BE2C (cell line): ENCODE measurements around the gene SEPHS2.
"Not testable (repeated sequence)": the region's sequence is repeated elsewhere in the genome, so short reads cannot be mapped to it uniquely, and the experiment has no call there.

ENCODE experiments used
- DNase-seq: peaks from one replicate; pipeline ENCODE4 v3.0.0-alpha.2; 2020
- H3K27me3 ChIP-seq: fragments of 250-450 bp; sonication (Bioruptor Pico); 2 replicates; pipeline ENCODE4 v1.5.1; 2020; ENCODE audit warnings: mild to moderate bottlenecking
- H3K36me3 ChIP-seq: fragments of 250-450 bp; sonication (Bioruptor Pico); 2 replicates; pipeline ENCODE4 v1.5.1; 2020; ENCODE audit warnings: mild to moderate bottlenecking
- H3K4me1 ChIP-seq: fragments of 250-450 bp; sonication (Bioruptor Pico); 2 replicates; pipeline ENCODE4 v1.5.1; 2020
- H3K4me3 ChIP-seq: 2 replicates; pipeline ENCODE4 v1.5.1; 2011; ENCODE audit warnings: low read depth, low read length
- H3K9me3 ChIP-seq: fragments of 250-450 bp; sonication (Bioruptor Pico); 2 replicates; pipeline ENCODE4 v1.5.1; 2020
- TF ChIP-seq, protein P1 (sequence below): IDR thresholded peaks from 2 replicates; pipeline ENCODE4 v1.5.1; 2012; ENCODE audit warnings: mild to moderate bottlenecking, low read depth, low read length

The SEPHS2 gene

DNA sequence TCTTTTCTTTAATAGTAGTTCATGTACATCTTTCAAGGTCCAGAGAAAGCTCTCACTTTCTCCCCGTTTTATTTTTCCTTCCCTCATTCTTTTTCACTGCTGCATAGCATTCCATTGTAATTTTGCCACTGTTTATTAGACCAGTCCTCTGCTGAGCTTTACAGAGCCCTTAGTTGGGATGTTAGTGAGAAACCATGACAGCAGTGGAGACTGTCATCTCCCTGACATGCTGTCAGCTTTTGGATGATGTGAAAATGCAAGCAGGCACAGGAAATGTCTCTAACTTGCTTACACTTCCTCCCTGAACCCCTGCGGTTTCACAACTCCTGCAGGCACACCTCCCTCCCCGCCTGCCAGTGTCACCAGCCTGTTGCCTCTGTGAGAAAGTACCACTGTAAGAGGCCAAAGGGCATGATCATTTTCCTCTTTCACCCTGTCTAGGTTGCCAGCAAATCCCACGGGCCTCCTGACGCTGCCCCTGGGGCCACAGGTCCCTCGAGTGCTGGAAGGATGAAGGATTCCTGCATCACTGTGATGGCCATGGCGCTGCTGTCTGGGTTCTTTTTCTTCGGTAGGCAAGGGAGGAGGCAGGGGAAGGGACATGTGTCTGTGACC, 26.8 kb upstream of the SEPHS2 start, which contains the start of gene ITGAL:
Gene ITGAL, plus strand, starts transcription at position 415 of the 615 bp plus-strand sequence. Its CDS starts 96 bp downstream, at position 511.
- Histone ChIP-seq H3K9me3 (no peaks in the 10 kb centered on the region), H3K4me1 (peaks cover 2% of the 10 kb centered on the region; the same call in 1 of the 2 replicates), H3K36me3 (no peaks in the 10 kb centered on the region), H3K4me3 (no peak within 1 kb of the TSS), H3K27me3 (no peaks in the 10 kb centered on the region)
- TF ChIP-seq, protein P1, sequence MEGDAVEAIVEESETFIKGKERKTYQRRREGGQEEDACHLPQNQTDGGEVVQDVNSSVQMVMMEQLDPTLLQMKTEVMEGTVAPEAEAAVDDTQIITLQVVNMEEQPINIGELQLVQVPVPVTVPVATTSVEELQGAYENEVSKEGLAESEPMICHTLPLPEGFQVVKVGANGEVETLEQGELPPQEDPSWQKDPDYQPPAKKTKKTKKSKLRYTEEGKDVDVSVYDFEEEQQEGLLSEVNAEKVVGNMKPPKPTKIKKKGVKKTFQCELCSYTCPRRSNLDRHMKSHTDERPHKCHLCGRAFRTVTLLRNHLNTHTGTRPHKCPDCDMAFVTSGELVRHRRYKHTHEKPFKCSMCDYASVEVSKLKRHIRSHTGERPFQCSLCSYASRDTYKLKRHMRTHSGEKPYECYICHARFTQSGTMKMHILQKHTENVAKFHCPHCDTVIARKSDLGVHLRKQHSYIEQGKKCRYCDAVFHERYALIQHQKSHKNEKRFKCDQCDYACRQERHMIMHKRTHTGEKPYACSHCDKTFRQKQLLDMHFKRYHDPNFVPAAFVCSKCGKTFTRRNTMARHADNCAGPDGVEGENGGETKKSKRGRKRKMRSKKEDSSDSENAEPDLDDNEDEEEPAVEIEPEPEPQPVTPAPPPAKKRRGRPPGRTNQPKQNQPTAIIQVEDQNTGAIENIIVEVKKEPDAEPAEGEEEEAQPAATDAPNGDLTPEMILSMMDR, result no peak
- DNase-seq, result no peak

GRCh38 chr16:30470632-30470995, 24.9 kb upstream of the SEPHS2 start:
- TF ChIP-seq, protein P1, result no peak
- Histone ChIP-seq H3K4me3 (no peak overlapping the region), H3K27me3 (no peaks in the 10 kb centered on the region), H3K4me1 (peaks cover 2% of the 10 kb centered on the region; the same call in 1 of the 2 replicates), H3K36me3 (no peaks in the 10 kb centered on the region), H3K9me3 (no peaks in the 10 kb centered on the region)
- DNase-seq, result no peak

DNA sequence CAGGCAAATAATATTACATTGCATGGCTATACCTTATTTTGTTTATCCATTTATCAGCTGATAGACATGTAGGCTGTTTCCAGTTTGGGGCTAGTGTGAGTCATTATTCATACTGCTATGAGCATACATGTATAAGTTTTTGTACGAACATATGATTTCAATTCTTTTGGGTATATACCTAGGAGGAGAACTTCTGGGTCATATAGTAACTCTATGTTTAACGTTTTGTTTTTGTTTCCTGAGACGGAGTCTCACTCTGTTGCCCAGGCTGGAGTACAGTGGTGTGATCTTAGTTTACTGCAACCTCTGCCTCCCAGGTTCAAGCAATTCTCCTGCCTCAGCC, 24.5 kb upstream of the SEPHS2 start:
- DNase-seq, result no peak
- Histone ChIP-seq H3K9me3 (no peaks in the 10 kb centered on the region), H3K27me3 (no peaks in the 10 kb centered on the region), H3K36me3 (no peaks in the 10 kb centered on the region), H3K4me3 (no peak overlapping the region), H3K4me1 (peaks cover 2% of the 10 kb centered on the region; the same call in 1 of the 2 replicates)
- TF ChIP-seq, protein P1, result no peak

DNA sequence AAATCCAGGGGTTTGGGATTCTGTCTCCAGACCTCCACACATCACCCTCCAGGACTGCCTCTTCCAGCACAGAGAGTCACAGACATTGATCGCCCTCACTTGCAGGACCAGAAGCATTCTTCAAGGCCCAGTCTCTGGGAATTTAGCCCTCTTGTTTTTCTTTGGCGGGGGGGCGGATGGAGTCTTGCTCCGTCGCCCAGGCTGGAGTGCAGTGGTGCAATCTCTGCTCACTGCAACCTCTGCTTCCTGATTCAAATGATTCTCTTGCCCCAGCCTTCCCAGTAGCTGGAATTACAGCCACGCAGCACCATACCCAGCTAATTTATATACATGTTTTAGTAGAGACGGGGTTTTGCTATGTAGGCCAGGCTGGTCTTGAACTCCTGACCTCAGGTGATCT, 18.4 kb upstream of the SEPHS2 start:
- DNase-seq, result no peak
- no peak overlapping the region for H3K4me3 ChIP-seq
- no peaks in the 10 kb centered on the region for H3K27me3 ChIP-seq
- TF ChIP-seq, protein P1, result no peak
- no peaks in the 10 kb centered on the region; the same call in 1 of the 2 replicates for H3K9me3 ChIP-seq
- H3K36me3 ChIP-seq, result no peaks in the 10 kb centered on the region
- peaks cover 2% of the 10 kb centered on the region; the same call in 1 of the 2 replicates for H3K4me1 ChIP-seq

- H3K36me3 ChIP-seq, H3K4me3 ChIP-seq, H3K27me3 ChIP-seq, H3K4me1 ChIP-seq, H3K9me3 ChIP-seq, DNase-seq: not testable (repeated sequence)
These were observed 15.8 kb upstream of the SEPHS2 start for GRCh38 chr16:30461426-30461825.

- no peak for DNase-seq
- Histone ChIP-seq H3K4me1 (no peaks in the 10 kb centered on the region), H3K36me3 (no peaks in the 10 kb centered on the region), H3K9me3 (no peaks in the 10 kb centered on the region; the same call in 1 of the 2 replicates), H3K4me3 (no peak overlapping the region), H3K27me3 (no peaks in the 10 kb centered on the region)
- TF ChIP-seq, protein P1, result no peak
These were observed 13.8 kb upstream of the SEPHS2 start for GRCh38 chr16:30459456-30459855.
